Breast epithelium (tissue), 4 donors: Measurements from ENCODE around the gene TPI1. TPM values are rescaled to one million over a fixed set of nuclear protein-coding genes. Genes with fewer than 3 reads are reported as not detected.
"Not testable (repeated sequence)": the region's sequence is repeated elsewhere in the genome, so short reads cannot be mapped to it uniquely, and the experiment has no call there.

Source experiments
- DNase-seq, 2 donors: peaks; one replicate each; pipeline ENCODE4 v3.0.0-alpha.2; 2019; ENCODE audit warnings: low spot score in 2 of 2
- H3K27ac ChIP-seq, 2 donors: fragments of 200-600 bp; sonication (generic) in 1 of 2; one replicate each; pipeline ENCODE4 v1.5.1; 2016 to 2019; ENCODE audit warnings: mild to moderate bottlenecking in 1 of 2
- H3K27me3 ChIP-seq, 2 donors: fragments of 200-600 bp; sonication (generic) in 1 of 2; one replicate each; pipeline versions ENCODE4 v1.5.1 to v1.6.0; 2017 to 2019; ENCODE audit warnings: control low read depth in 1 of 2, mild to moderate bottlenecking in 1 of 2
- H3K36me3 ChIP-seq: fragments of 200-600 bp; one replicate; pipeline ENCODE4 v1.5.1; 2019
- H3K4me1 ChIP-seq, 2 donors: fragments of 200-600 bp; sonication (generic); one replicate each; pipeline ENCODE4 v1.5.1; 2016 to 2019; ENCODE audit warnings: control low read depth in 1 of 2
- H3K4me3 ChIP-seq, 3 donors: fragments of 200-600 bp; sonication (generic); 1 replicate in 2 of 3; 2 replicates in 1 of 3; pipeline ENCODE4 v1.5.1; 2016 to 2019; ENCODE audit warnings: mild to moderate bottlenecking in 3 of 3, moderate library complexity in 2 of 3
- H3K9me3 ChIP-seq, 2 donors: fragments of 200-600 bp; sonication (generic) in 1 of 2; one replicate each; pipeline ENCODE4 v1.5.1; 2016 to 2019; ENCODE audit warnings: control low read depth in 1 of 2
- POLR2A ChIP-seq: fragments of 450-650 bp; IDR thresholded peaks from one replicate; pipeline ENCODE4 v1.6.1; 2016; ENCODE audit warnings: antibody characterized with exemption, mild to moderate bottlenecking, moderate library complexity
- POLR2AphosphoS5 ChIP-seq, 3 donors: sonication (generic); formaldehyde crosslinking; IDR thresholded peaks; one replicate each; pipeline ENCODE4 v1.6.1; 2017; ENCODE audit warnings: antibody characterized with exemption in 3 of 3
- intact Hi-C: fragments of 100-400 bp; cut with DNase I; formaldehyde crosslinking; loops from one replicate; pipeline ENCODE4 v1.15.1; 2023; ENCODE audit warnings: low total_unique reads
- total RNA-seq, 3 donors: library from RNA; depleted of rRNA; stranded (reverse); fragments of >200 nt; gene quantifications; one replicate each; pipeline ENCODE4 v1.1.0, GENCODE V29; 2016
- TF ChIP-seq, protein P1 (sequence below), 3 donors: fragments of 450-650 bp; IDR thresholded peaks; one replicate each; pipeline ENCODE4 v1.5.1; 2016 to 2017; ENCODE audit warnings: antibody characterized with exemption in 3 of 3, mild to moderate bottlenecking in 3 of 3, moderate library complexity in 3 of 3

The TPI1 gene
- total RNA-seq, 3 donors from 2014 or later: 297 to 386 (median 351) TPM

DNA sequence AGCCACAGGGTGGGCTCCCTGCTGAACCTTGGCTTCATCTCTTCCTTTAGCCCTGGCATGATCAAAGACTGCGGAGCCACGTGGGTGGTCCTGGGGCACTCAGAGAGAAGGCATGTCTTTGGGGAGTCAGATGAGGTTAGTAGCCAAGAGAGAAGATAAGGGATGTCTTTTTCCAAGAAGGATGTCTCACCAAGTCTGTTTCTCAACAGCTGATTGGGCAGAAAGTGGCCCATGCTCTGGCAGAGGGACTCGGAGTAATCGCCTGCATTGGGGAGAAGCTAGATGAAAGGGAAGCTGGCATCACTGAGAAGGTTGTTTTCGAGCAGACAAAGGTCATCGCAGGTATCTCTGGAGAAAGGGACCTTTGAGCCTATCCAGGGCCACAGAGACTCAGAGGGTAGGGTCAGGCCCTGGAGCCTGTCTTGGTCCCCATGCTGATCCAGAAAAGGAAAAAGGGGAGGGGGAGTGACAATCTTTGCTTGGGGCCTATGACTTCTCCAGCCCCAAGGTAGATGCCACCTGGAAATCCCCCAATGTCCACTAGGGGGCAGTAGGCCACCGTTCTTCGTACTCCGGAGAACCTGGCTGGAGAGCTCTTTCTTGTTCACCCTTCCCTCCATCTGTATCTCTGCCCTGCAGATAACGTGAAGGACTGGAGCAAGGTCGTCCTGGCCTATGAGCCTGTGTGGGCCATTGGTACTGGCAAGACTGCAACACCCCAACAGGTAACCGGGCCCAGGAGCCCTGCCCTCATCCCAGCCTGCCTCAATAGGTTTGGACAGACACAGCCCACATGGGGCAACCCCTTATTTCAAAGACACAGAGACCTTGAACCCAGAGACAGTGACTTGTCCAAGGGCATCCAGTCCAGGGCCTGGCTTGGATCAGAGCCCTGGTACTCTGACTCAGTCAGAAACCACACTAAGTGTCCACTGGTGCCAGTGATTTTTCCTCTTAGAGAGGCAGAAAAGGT is 2.0 kb downstream of the TPI1 start:
- Histone ChIP-seq H3K27ac (peak overlapping the region; percentile 95 to 96), H3K4me1 (peaks cover 5 to 27% of the 10 kb centered on the region in 2 donors), H3K4me3 (peak overlapping the region; percentile 90 to 100 (median 94)), H3K27me3 (no peaks in the 10 kb centered on the region), H3K36me3 (no peaks in the 10 kb centered on the region), H3K9me3 (no peaks in the 10 kb centered on the region)
- intact Hi-C loops: loop anchor here (5.0 to 10.0 kb wide), 2 partner anchors 95 to 662 kb away; no protein-coding TSS in a partner anchor
- DNase-seq: peak; percentile 74 to 83
- TF ChIP-seq, protein P1, sequence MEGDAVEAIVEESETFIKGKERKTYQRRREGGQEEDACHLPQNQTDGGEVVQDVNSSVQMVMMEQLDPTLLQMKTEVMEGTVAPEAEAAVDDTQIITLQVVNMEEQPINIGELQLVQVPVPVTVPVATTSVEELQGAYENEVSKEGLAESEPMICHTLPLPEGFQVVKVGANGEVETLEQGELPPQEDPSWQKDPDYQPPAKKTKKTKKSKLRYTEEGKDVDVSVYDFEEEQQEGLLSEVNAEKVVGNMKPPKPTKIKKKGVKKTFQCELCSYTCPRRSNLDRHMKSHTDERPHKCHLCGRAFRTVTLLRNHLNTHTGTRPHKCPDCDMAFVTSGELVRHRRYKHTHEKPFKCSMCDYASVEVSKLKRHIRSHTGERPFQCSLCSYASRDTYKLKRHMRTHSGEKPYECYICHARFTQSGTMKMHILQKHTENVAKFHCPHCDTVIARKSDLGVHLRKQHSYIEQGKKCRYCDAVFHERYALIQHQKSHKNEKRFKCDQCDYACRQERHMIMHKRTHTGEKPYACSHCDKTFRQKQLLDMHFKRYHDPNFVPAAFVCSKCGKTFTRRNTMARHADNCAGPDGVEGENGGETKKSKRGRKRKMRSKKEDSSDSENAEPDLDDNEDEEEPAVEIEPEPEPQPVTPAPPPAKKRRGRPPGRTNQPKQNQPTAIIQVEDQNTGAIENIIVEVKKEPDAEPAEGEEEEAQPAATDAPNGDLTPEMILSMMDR (IDR thresholded peaks at IDR 0.05): peak; percentile 82 to 94 (median 89)
- peak in 1 of 3 donors; percentile 37 for TF ChIP-seq POLR2AphosphoS5 (IDR thresholded peaks at IDR 0.05)
- TF ChIP-seq POLR2A: no peak

GRCh38 chr12:6870304-6870703 is 3.0 kb downstream of the TPI1 start:
- intact Hi-C loops: loop anchor here (5.0 kb wide), 1 partner anchor 663 kb away; no protein-coding TSS in a partner anchor
- not testable (repeated sequence) for H3K9me3 ChIP-seq, DNase-seq, H3K27me3 ChIP-seq, H3K36me3 ChIP-seq, H3K4me3 ChIP-seq
- Histone ChIP-seq H3K4me1 (peaks cover 5 to 27% of the 10 kb centered on the region in 2 donors), H3K27ac (peak overlapping the region in 1 of 2 donors; percentile 12)

DNA sequence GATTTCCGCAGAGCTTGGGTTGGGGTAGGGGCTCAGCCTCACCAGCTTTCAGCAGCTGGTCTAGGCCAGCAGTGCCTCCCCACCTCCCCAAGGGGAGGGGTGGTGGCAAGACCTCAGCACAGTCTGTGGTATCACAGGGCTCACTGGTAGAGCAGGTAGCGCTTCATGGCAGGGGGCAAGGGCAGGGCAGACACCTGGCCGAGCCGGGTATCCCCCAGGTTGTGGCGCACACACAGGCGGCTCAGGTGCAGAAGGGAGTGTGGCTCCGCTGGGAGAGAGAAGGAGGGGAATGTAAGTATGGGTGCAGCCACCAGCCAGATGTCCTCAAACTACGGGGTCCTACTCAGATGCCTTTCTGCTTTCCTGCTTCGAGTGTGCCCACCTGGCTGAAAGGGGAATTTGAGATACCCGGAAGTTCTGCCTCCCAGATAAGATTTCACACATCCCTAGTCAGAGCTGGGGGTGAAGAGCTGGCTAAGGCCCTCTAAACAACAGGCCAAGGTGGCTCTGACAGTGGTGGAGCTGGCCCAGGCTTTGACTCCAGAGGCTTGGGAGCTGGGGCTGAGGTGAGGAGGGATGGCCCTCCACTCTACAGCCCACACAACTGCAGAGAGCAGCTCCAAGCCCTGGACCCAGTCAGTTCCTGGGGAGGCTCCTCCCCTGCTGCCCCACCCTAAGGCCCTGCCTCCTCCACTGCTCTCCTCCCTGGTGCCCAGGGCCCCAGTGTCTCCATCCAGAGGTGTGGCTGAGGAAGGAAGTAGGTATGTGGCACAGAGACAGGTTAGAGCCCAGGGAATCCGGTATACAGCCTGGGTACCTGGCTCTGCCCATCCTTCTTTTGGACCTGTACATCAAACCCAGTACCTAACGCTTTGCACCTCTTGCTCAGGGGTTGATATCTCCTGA is 4.0 kb downstream of the TPI1 start:
- peak overlapping the region in 2 of 3 donors; percentile 70 to 84 for H3K4me3 ChIP-seq
- intact Hi-C loops: loop anchor here (5.0 kb wide), 1 partner anchor 664 kb away; no protein-coding TSS in a partner anchor
- H3K27ac ChIP-seq: peak overlapping the region; percentile 78 to 94
- no peaks in the 10 kb centered on the region for H3K27me3 ChIP-seq
- H3K36me3 ChIP-seq: no peaks in the 10 kb centered on the region
- DNase-seq: no peak
- H3K9me3 ChIP-seq: no peaks in the 10 kb centered on the region
- H3K4me1 ChIP-seq: peaks cover 5 to 27% of the 10 kb centered on the region in 2 donors
- TF ChIP-seq POLR2AphosphoS5 (IDR thresholded peaks at IDR 0.05) (no peak), POLR2A (no peak)
- TF ChIP-seq, protein P1 (IDR thresholded peaks at IDR 0.05): no peak

DNA sequence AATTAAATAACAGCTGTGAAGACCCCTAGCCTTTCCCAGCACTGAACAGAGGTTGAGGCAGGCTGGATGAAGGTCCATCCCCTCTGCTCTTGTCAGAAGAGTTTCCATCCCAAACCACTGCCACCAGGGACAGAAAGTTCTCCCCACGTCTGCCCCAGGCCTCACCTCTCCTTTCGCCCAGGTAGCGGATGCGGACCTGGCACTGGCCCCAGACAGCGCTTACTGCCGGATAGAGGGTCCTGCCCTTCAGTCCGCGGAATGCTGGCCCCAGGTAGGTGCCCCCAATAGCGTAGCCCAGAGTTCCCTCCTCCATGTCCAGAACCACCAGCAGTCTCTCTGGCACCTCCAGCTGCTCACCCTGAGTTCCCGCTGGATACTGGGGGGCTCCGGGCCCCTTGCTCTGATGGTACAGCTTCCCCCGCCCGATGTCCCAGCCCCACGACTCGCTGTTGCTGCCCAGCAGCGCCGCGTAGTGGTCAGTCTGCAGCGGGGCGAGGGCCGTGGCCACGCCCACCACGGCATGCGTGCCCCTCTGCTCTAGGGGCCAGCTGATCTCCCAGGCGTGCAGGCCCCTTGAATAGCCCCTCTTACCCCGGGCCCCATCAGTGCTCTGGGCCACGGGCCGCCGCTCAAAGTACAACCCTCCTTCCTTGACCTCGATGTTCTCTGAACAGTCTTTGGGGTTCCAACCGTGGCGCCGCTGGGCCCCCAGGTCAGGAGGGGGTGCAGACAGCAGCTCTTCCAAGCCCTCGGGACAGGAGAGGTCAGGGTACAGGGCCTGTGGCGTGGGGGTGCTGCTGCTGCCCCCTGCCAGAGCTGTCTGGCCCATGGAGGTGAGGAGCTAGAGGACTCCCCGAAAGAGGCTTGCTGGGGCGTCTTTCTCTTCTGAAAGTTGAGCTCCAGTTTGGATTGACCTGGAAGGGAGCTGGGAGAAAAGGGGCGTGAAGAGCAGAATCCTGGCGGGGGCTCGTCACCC is 5.0 kb downstream of the TPI1 start:
- DNase-seq: peak; percentile 71 to 79
- H3K4me3 ChIP-seq: peak overlapping the region; percentile 70 to 84 (median 72)
- no peaks in the 10 kb centered on the region for H3K9me3 ChIP-seq
- no peaks in the 10 kb centered on the region for H3K27me3 ChIP-seq
- H3K27ac ChIP-seq: peak overlapping the region; percentile 78 to 94
- no peaks in the 10 kb centered on the region for H3K36me3 ChIP-seq
- TF ChIP-seq, protein P1 (IDR thresholded peaks at IDR 0.05): peak; percentile 85 to 87 (median 86)
- TF ChIP-seq POLR2A (no peak), POLR2AphosphoS5 (IDR thresholded peaks at IDR 0.05) (peak in 2 of 3 donors; percentile 46 to 66)
- intact Hi-C loops: loop anchor here (5.0 kb wide), 1 partner anchor 665 kb away; no protein-coding TSS in a partner anchor
- peaks cover 5 to 27% of the 10 kb centered on the region in 2 donors for H3K4me1 ChIP-seq
